Ovary (tissue), 9 donors: Measurements from ENCODE around the gene PIK3R2. TPM values are rescaled to one million over a fixed set of nuclear protein-coding genes. Genes with fewer than 3 reads are reported as not detected.
A peak's percentile ranks its signal among the peaks of the same experiment; 100 is the strongest.
"Not testable (repeated sequence)": the region's sequence is repeated elsewhere in the genome, so short reads cannot be mapped to it uniquely, and the experiment has no call there.

Source experiments
- DNase-seq, 5 donors: peaks; one replicate each; pipeline ENCODE4 v3.0.0-alpha.2; 2019 to 2020
- H3K27ac ChIP-seq, 2 donors: fragments of 200-600 bp; one replicate each; pipeline versions ENCODE4 v1.5.1 to v1.8.0; 2019 to 2022
- H3K27me3 ChIP-seq: fragments of 200-600 bp; one replicate; pipeline ENCODE4 v1.8.0; 2022
- H3K36me3 ChIP-seq: fragments of 200-600 bp; sonication (generic); one replicate; pipeline ENCODE4 v1.5.1; 2019
- H3K4me1 ChIP-seq: one replicate; pipeline ENCODE4 v1.8.1; 2013; ENCODE audit warnings: mild to moderate bottlenecking, moderate library complexity; ENCODE audit not compliant: insufficient read depth
- H3K4me3 ChIP-seq: fragments of 200-600 bp; sonication (generic); one replicate; pipeline ENCODE4 v1.5.1; 2017
- H3K9me3 ChIP-seq, 2 donors: fragments of 200-600 bp in 1 of 2; sonication (generic) in 1 of 2; one replicate each; pipeline versions ENCODE4 v1.5.1 to v1.8.1; 2013 to 2019; ENCODE audit warnings: mild to moderate bottlenecking in 1 of 2, moderate library complexity in 1 of 2
- EP300 ChIP-seq: sonication (generic); formaldehyde crosslinking; IDR thresholded peaks from one replicate; pipeline ENCODE4 v1.6.1; 2017; ENCODE audit warnings: antibody characterized with exemption
- POLR2A ChIP-seq: fragments of 450-650 bp; IDR thresholded peaks from one replicate; pipeline ENCODE4 v1.6.1; 2017; ENCODE audit warnings: antibody characterized with exemption, mild to moderate bottlenecking, moderate library complexity
- WGBS, 3 donors: extraction: QIAGEN DNeasy Blood & Tissue Kit in 1 of 3; methylation state at CpG; one replicate each; pipeline versions ENCODE4 v1.1.5 to v1.1.7; 2013 to 2017; 5-methylcytosine and 5-hydroxymethylcytosine counted together
- intact Hi-C, 4 donors: fragments of 100-400 bp; cut with DNase I; formaldehyde crosslinking; loops; one replicate each; pipeline versions ENCODE4 v1.11.0 to v1.15.1; 2022 to 2023
- polyA plus RNA-seq, 2 donors: library from polyadenylated mRNA; stranded (reverse); fragments of 200-250 nt in 1 of 2; fragments of 350-450 nt in 1 of 2; fragmentation: Illumina TruSeq in 1 of 2; extraction: RNeasy Lipid Tissue Mini Kit (QIAGEN cat#74804) in 1 of 2; gene quantifications; one replicate each; pipeline ENCODE4 v1.2.3, GENCODE V29; 2013 to 2014
- total RNA-seq, 7 donors: library from RNA; depleted of rRNA in 2 of 7; stranded (reverse); fragments of >200 nt in 2 of 7; fragmentation: NEBNext Ultra II Directional in 3 of 7; extraction: Animal tissue kit (Norgen Biotek cat#: 25700) in 3 of 7; gene quantifications; one replicate each; pipeline versions ENCODE4 v1.1.0 to v1.2.4, GENCODE V29; 2016 to 2023
- TF ChIP-seq, protein P1 (sequence below), 3 donors: fragments of 450-650 bp in 2 of 3; fragments of 200-600 bp in 1 of 3; IDR thresholded peaks; one replicate each; pipeline versions ENCODE4 v1.5.1 to v1.8.0; 2016 to 2022; ENCODE audit warnings: antibody characterized with exemption in 3 of 3, mild to moderate bottlenecking in 1 of 3
- donor health status: DM: no; HTN: no; CAD: no; lungs with moderate emphysema.
- donor health status: DM: no; HTN: no; CAD: no.
- donor health status: Bipolar disorder and iron deficiency.
- donor health status: DM: yes; HTN: yes; CAD: no.
- donor health status: DM: no; HTN: no; CAD: no.
- donor health status: DM: yes; HTN: yes; CAD: no.

The PIK3R2 gene
- total and polyA plus RNA-seq, 9 donors = 12.8 to 63.2 (median 42.6) TPM

DNA sequence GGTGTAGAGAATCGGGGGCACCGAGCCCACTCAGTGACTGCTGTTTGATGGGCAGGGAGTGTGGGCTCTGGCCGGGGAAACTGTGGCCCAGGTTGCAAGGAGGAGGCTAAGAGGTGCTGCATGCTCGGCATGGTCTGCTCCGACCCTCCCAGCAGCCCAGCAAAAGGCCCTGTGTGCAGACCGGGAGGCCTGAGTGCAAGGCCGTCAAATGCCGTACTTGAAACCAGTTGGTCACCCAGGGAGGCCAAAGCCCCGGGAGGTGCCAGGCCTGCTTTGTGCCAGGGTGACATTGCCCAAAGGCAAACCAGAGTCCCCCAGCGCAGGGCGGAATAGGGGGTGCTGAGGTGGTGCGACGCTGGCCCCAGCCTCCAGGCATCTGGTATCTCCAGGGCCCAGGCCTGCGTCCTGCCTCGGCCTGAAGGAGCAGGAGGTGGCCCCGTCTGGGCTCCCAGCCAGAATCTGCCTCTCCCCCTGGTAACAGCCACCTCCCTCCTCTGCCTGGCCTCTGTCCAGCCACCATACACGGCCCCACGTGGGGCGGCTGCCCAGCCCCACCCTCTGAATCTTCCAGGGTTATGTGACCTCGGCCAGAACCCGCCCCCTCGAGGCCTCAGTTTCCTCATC lies 4.0 kb downstream of the PIK3R2 start:
- Histone ChIP-seq H3K27me3 (no peaks in the 10 kb centered on the region), H3K36me3 (no peaks in the 10 kb centered on the region), H3K4me3 (no peak overlapping the region), H3K9me3 (no peaks in the 10 kb centered on the region), H3K27ac (peak overlapping the region; percentile 4 to 53), H3K4me1 (peaks cover 23% of the 10 kb centered on the region)
- 18 to 24% (median 19%) methylated on average over 21 to 22 of the region's 22 CpGs for WGBS, 3 donors
- TF ChIP-seq POLR2A = no peak
- TF ChIP-seq, protein P1, sequence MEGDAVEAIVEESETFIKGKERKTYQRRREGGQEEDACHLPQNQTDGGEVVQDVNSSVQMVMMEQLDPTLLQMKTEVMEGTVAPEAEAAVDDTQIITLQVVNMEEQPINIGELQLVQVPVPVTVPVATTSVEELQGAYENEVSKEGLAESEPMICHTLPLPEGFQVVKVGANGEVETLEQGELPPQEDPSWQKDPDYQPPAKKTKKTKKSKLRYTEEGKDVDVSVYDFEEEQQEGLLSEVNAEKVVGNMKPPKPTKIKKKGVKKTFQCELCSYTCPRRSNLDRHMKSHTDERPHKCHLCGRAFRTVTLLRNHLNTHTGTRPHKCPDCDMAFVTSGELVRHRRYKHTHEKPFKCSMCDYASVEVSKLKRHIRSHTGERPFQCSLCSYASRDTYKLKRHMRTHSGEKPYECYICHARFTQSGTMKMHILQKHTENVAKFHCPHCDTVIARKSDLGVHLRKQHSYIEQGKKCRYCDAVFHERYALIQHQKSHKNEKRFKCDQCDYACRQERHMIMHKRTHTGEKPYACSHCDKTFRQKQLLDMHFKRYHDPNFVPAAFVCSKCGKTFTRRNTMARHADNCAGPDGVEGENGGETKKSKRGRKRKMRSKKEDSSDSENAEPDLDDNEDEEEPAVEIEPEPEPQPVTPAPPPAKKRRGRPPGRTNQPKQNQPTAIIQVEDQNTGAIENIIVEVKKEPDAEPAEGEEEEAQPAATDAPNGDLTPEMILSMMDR (IDR thresholded peaks at IDR 0.05) = peak in 1 of 3 donors; percentile 12
- TF ChIP-seq EP300 = no peak
- peak; percentile 91 to 98 (median 96) for DNase-seq
- intact Hi-C loops = loop anchor here in 1 of 4 donors (10.0 kb wide), 1 partner anchor 68 kb away; the partner anchor contains the start of gene PDE4C

DNA sequence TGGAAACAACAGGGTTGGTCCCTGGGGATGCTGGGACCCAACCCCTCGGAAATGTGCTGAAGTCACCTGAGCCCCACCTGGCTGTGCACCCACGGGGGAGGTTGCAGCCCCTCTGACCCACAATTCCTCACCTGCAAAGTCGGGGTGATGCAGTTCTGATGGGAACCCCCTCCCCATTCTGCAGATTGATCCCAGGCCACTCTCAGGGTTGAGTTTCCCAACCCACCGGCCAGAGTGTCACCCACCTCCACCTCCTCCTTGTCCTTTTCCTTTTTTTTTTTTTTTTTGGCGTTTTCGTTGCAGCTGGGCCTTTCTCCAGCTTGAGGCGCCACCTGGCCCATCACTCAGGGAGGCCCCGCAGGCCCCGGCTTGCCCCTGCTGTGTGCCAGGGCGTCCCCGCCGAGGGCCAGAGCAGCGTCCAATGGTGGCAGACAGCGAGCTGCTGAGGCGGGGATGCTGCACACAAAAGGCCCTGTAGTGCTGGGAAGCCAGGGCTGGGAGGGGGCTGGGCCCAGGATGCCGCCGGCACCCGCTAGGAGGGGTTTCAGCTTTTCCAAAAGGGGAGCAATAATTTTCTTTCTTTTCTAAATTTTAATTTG lies 4.6 kb downstream of the PIK3R2 start:
- TF ChIP-seq POLR2A (no peak), EP300 (no peak)
- TF ChIP-seq, protein P1 (IDR thresholded peaks at IDR 0.05) = no peak
- no peaks in the 10 kb centered on the region for H3K27me3 ChIP-seq
- intact Hi-C loops = loop anchor here in 1 of 4 donors (10.0 kb wide), 1 partner anchor 67 kb away; the partner anchor contains the start of gene PDE4C
- no peaks in the 10 kb centered on the region for H3K36me3 ChIP-seq
- peak overlapping the region; percentile 4 to 53 for H3K27ac ChIP-seq
- H3K4me1 ChIP-seq = peaks cover 23% of the 10 kb centered on the region
- no peaks in the 10 kb centered on the region for H3K9me3 ChIP-seq
- DNase-seq = peak in 3 of 5 donors; percentile 55 to 59 (median 58)
- no peak overlapping the region for H3K4me3 ChIP-seq
- 22 to 43% (median 27%) methylated on average over 18 of the region's 18 CpGs for WGBS, 3 donors

DNA sequence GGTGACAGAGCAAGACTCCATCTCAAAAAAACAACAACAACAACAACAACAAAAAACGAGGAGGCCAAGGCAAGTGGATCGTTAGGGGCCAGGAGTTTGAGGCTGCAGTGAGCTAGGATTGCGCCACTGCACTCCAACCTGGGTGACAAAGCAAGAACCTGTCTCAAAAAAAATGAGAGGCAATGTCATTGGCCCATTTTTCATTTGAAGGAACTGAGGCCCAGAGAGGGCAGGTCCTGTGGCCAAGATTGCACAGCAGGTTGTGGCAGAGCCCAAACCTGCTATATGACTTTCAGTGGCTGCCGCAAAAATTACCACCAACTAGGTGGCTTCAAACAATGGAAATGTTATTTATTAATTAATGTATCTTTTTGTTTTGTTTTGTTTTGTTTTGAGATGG lies 5.5 kb downstream of the PIK3R2 start:
- Histone ChIP-seq H3K36me3 (no peaks in the 10 kb centered on the region), H3K9me3 (no peaks in the 10 kb centered on the region), H3K4me1 (peaks cover 23% of the 10 kb centered on the region), H3K27me3 (no peaks in the 10 kb centered on the region), H3K4me3 (no peak overlapping the region), H3K27ac (no peak overlapping the region)
- TF ChIP-seq EP300 = no peak
- TF ChIP-seq, protein P1 (IDR thresholded peaks at IDR 0.05) = no peak
- TF ChIP-seq POLR2A = no peak
- WGBS, 3 donors = 77 to 87% (median 78%) methylated on average over 4 of the region's 4 CpGs
- DNase-seq = no peak
- intact Hi-C loops = loop anchor here in 1 of 4 donors (10.0 kb wide), 1 partner anchor 66 kb away; the partner anchor contains the start of gene PDE4C

DNA sequence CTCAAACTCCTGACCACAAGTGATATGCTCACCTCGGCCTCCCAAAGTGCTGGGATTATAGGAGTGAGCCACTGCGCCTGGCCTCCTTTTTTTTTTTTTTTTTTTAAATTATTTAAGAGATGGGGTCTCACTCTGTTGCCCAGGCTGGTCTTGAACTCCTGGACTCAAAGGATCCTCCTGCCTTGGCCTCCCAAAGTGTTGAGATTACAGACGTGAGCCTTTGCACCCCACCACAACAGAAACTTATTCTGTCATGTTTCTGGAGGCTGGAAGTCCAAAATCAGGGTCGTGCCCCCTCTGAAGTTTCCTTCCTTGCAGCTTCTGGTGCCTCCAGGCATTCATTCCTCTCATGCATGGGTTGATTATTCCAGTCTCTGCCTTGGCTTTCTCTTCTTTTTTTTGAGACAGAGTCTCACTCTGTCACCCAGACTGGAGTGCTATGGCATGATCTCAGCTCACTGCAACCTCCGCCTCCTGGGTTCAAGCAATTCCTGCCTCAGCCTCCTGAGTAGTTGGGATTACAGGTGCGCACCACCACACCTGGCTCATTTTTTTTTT lies 6.2 kb downstream of the PIK3R2 start:
- intact Hi-C loops = loop anchor here in 1 of 4 donors (10.0 kb wide), 1 partner anchor 66 kb away; the partner anchor contains the start of gene PDE4C
- not testable (repeated sequence) for H3K4me3 ChIP-seq, H3K36me3 ChIP-seq, H3K27me3 ChIP-seq, H3K27ac ChIP-seq, H3K9me3 ChIP-seq, DNase-seq
- H3K4me1 ChIP-seq = peaks cover 20% of the 10 kb centered on the region
- WGBS, 3 donors = 87 to 90% (median 90%) methylated on average over 6 of the region's 6 CpGs
